Measurements from ENCODE around the gene MYOM3.

MYOM3 gene

GRCh38 chr1:24127134-24127800, 15.3 kb upstream of the MYOM3 start:
- TF ChIP-seq CTCF (IDR thresholded peaks at IDR 0.05; ENCODE audit: insufficient read depth, missing control alignments): no peak

DNA sequence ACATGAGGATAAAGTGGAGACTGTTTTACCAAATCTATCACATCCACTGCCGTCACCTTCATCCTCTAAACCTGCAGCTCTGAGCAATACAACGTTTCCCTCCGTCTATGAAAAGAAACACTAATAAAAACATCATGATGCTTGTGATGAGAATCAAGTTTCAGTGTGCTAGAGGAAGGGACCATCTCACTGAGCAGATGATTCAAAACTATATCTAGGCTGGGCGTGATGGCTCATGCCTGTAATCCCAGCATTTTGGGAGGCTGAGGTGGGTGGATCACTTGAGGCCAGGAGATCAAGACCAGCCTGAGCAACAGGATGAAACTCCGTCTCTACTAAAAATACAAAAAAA, 14.7 kb upstream of the MYOM3 start:
- FAIRE-seq (no peak), DNase-seq (ENCODE audit: insufficient read length, low spot score) (no peak)
- no peak for TF ChIP-seq CTCF (IDR thresholded peaks at IDR 0.05; ENCODE audit: insufficient read depth, missing control alignments)

More at GRCh38 chr1:24127134-24127800, 15.3 kb upstream of the MYOM3 start:
- FAIRE-seq (no peak), DNase-seq (ENCODE audit: insufficient read length, low spot score) (no peak)

GRCh38 chr1:24126018-24126671, 14.2 kb upstream of the MYOM3 start:
- TF ChIP-seq CTCF (IDR thresholded peaks at IDR 0.05; ENCODE audit: insufficient read depth, missing control alignments): no peak
- DNase-seq (ENCODE audit: insufficient read length, low spot score): no peak
- no peak for FAIRE-seq

DNA sequence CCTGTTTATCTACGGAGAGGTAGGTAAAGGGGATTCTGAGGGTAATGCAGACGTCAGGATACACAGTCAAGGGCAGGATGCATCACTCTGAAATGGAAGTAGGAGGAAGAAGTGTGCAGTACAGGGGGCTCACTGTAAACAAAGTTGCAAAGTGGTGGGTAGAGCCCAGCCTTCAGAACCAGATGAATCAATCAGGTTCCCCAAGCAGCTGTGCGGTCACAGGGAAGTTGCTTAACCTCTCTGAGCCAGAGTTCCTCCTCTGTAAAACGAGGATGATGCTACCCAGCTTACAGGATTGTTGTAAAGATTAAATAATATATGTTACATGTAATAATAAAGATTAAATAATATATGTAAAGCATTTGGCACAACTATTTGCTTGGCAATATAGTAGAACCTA, 13.5 kb upstream of the MYOM3 start:
- DNase-seq (ENCODE audit: insufficient read length, low spot score): no peak
- no peak for FAIRE-seq
- no peak for TF ChIP-seq CTCF (IDR thresholded peaks at IDR 0.05; ENCODE audit: insufficient read depth, missing control alignments)

- no peak for TF ChIP-seq CTCF (IDR thresholded peaks at IDR 0.05; ENCODE audit: insufficient read depth, missing control alignments)
- FAIRE-seq: no peak
These were observed 13.0 kb upstream of the MYOM3 start for GRCh38 chr1:24124980-24125379.

DNA sequence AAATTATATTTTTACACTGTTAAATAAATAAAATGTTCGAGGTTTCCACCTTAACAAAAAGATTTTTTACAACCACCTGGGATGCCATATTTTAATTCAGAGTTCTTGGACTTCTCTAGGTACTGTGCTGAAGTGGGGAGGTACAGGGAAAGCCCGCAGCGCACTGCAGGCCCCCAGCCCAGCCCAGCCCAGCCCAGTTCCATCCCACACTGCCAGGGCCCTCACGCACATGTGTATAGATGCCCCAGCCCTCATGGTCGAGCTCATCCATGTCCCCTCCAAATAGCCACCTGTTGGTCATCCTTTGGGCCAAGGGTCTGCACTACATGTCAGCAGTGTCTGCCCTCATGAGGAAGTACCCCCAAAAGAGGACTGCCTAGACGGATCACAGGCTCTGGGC, 11.7 kb upstream of the MYOM3 start:
- TF ChIP-seq CTCF (IDR thresholded peaks at IDR 0.05; ENCODE audit: insufficient read depth, missing control alignments): no peak
- no peak for DNase-seq (ENCODE audit: insufficient read length, low spot score)
- FAIRE-seq: no peak

More at GRCh38 chr1:24124980-24125379, 13.0 kb upstream of the MYOM3 start:
- DNase-seq (ENCODE audit: insufficient read length, low spot score): no peak

DNA sequence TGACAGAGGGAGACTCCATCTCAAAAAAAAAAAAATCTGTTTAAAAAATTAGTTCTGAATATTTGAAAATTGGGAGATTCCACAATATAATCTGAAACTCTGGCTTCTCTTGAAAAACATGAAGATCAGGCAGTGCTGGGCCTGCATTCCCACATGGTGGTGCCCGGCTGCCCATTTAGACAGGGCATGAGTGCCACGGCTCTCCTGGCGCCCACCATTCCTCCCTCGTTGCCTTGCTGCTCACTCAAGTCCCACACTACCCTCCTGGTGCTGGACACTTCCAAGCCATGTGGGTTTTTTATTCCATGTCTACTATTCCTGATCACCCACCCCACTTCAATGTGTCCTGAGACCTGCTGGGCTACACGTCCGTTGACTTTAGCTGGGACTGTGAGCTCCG, 10.8 kb upstream of the MYOM3 start:
- no peak for DNase-seq (ENCODE audit: insufficient read length, low spot score)
- FAIRE-seq: no peak
- no peak for TF ChIP-seq CTCF (IDR thresholded peaks at IDR 0.05; ENCODE audit: insufficient read depth, missing control alignments)
